ENCODE data around the gene COPS8.

Gene COPS8

GRCh38 chr2:237136824-237137223, 51.1 kb downstream of the COPS8 start:
- Histone ChIP-seq H3K4me2 (ENCODE audit: low read depth, low read length, poor library complexity, severe bottlenecking) (no peak overlapping the region), H3K4me1 (ENCODE audit: insufficient read depth, low read length, poor library complexity, severe bottlenecking) (no peaks in the 10 kb centered on the region), H3K9ac (ENCODE audit: low read depth, low read length, poor library complexity, severe bottlenecking) (no peak overlapping the region), H3K9me2 (replicated peaks; ENCODE audit: low read depth, low read length) (no peaks in the 10 kb centered on the region), H3K4me3 (ENCODE audit: low read length, poor library complexity, severe bottlenecking) (no peak overlapping the region), H2AFZ (ENCODE audit: low read length) (no peak overlapping the region), H3K9me3 (ENCODE audit: insufficient read depth, low read depth, low read length) (no peaks in the 10 kb centered on the region), H3F3A (ENCODE audit: low read depth) (no peaks in the 10 kb centered on the region), H3K36me3 (ENCODE audit: insufficient read depth, low read length) (no peaks in the 10 kb centered on the region), H3K79me2 (ENCODE audit: insufficient read depth, low read length) (no peaks in the 10 kb centered on the region), H3K27me3 (ENCODE audit: insufficient read depth, low read length, poor library complexity, severe bottlenecking) (no peaks in the 10 kb centered on the region), H4K20me1 (ENCODE audit: insufficient read depth, low read length, poor library complexity, severe bottlenecking) (no peaks in the 10 kb centered on the region)
- no peak for TF ChIP-seq CTCF (conservative IDR thresholded peaks at IDR 0.05; ENCODE audit: low read length)
- no peak for TF ChIP-seq EZH2phosphoT487 (IDR thresholded peaks at IDR 0.05; ENCODE audit: borderline replicate concordance)

GRCh38 chr2:237137626-237138323, 52.1 kb downstream of the COPS8 start:
- Histone ChIP-seq H3K36me3 (ENCODE audit: insufficient read depth, low read length) (no peaks in the 10 kb centered on the region), H3K27me3 (ENCODE audit: insufficient read depth, low read length, poor library complexity, severe bottlenecking) (no peaks in the 10 kb centered on the region), H3K4me1 (ENCODE audit: insufficient read depth, low read length, poor library complexity, severe bottlenecking) (no peaks in the 10 kb centered on the region), H2AFZ (ENCODE audit: low read length) (no peak overlapping the region), H4K20me1 (ENCODE audit: insufficient read depth, low read length, poor library complexity, severe bottlenecking) (no peaks in the 10 kb centered on the region), H3K79me2 (ENCODE audit: insufficient read depth, low read length) (no peaks in the 10 kb centered on the region), H3K4me2 (ENCODE audit: low read depth, low read length, poor library complexity, severe bottlenecking) (no peak overlapping the region), H3K9me3 (ENCODE audit: insufficient read depth, low read depth, low read length) (no peaks in the 10 kb centered on the region), H3F3A (ENCODE audit: low read depth) (no peaks in the 10 kb centered on the region), H3K4me3 (ENCODE audit: low read length, poor library complexity, severe bottlenecking) (no peak overlapping the region), H3K9me2 (replicated peaks; ENCODE audit: low read depth, low read length) (no peaks in the 10 kb centered on the region), H3K9ac (ENCODE audit: low read depth, low read length, poor library complexity, severe bottlenecking) (no peak overlapping the region)
- no peak for TF ChIP-seq CTCF (conservative IDR thresholded peaks at IDR 0.05; ENCODE audit: low read length)
- TF ChIP-seq EZH2phosphoT487 (IDR thresholded peaks at IDR 0.05; ENCODE audit: borderline replicate concordance): no peak

- no peaks in the 10 kb centered on the region for H3K9me2 ChIP-seq (replicated peaks; ENCODE audit: low read depth, low read length)
- H2AFZ ChIP-seq (ENCODE audit: low read length): no peak overlapping the region
- H3K79me2 ChIP-seq (ENCODE audit: insufficient read depth, low read length): no peaks in the 10 kb centered on the region
- H3K4me2 ChIP-seq (ENCODE audit: low read depth, low read length, poor library complexity, severe bottlenecking): no peak overlapping the region
- H3K4me3 ChIP-seq (ENCODE audit: low read length, poor library complexity, severe bottlenecking): no peak overlapping the region
- TF ChIP-seq EZH2phosphoT487 (IDR thresholded peaks at IDR 0.05; ENCODE audit: borderline replicate concordance) (no peak), CTCF (conservative IDR thresholded peaks at IDR 0.05; ENCODE audit: low read length) (no peak)
- H3K9me3 ChIP-seq (ENCODE audit: insufficient read depth, low read depth, low read length): no peaks in the 10 kb centered on the region
- H4K20me1 ChIP-seq (ENCODE audit: insufficient read depth, low read length, poor library complexity, severe bottlenecking): no peaks in the 10 kb centered on the region
- no peak overlapping the region for H3K9ac ChIP-seq (ENCODE audit: low read depth, low read length, poor library complexity, severe bottlenecking)
- H3K36me3 ChIP-seq (ENCODE audit: insufficient read depth, low read length): no peaks in the 10 kb centered on the region
- H3K4me1 ChIP-seq (ENCODE audit: insufficient read depth, low read length, poor library complexity, severe bottlenecking): no peaks in the 10 kb centered on the region
- no peaks in the 10 kb centered on the region for H3F3A ChIP-seq (ENCODE audit: low read depth)
- no peaks in the 10 kb centered on the region for H3K27me3 ChIP-seq (ENCODE audit: insufficient read depth, low read length, poor library complexity, severe bottlenecking)
These were observed 53.5 kb downstream of the COPS8 start for GRCh38 chr2:237139123-237139675.

Data from Loucy (cell line).